ENCODE measurements around the gene MPDU1.

Gene MPDU1

GRCh38 chr17:7583253-7584109 is at the start of gene MPDU1:
Gene MPDU1, plus strand, starts transcription at chr17:7583852. Its CDS starts 11 bp downstream, at chr17:7583863.
- peak; percentile 100 for DNase-seq (ENCODE audit: low spot score)

GRCh38 chr17:7538050-7538449 is 45.6 kb upstream of the MPDU1 start:
- DNase-seq (ENCODE audit: low spot score) = no peak

GRCh38 chr17:7538891-7539545 is 44.6 kb upstream of the MPDU1 start:
- no peak for DNase-seq (ENCODE audit: low spot score)

- no peak for DNase-seq (ENCODE audit: low spot score)
Observed at GRCh38 chr17:7541074-7541621, 42.5 kb upstream of the MPDU1 start.

- no peak for DNase-seq (ENCODE audit: low spot score)
Observed at GRCh38 chr17:7544911-7545310, 38.7 kb upstream of the MPDU1 start.

GRCh38 chr17:7548585-7549400 is 34.9 kb upstream of the MPDU1 start, which contains the start of gene TNFSF12:
Gene TNFSF12, plus strand, starts transcription at chr17:7549058. Its CDS starts 96 bp downstream, at chr17:7549154.
- no peak for DNase-seq (ENCODE audit: low spot score)

- DNase-seq (ENCODE audit: low spot score) = no peak
Observed at GRCh38 chr17:7549401-7550055, 34.1 kb upstream of the MPDU1 start.

- DNase-seq (ENCODE audit: low spot score) = no peak
Observed at GRCh38 chr17:7550344-7550743, 33.3 kb upstream of the MPDU1 start.

- no peak for DNase-seq (ENCODE audit: low spot score)
Observed at GRCh38 chr17:7551396-7551795, 32.3 kb upstream of the MPDU1 start.

GRCh38 chr17:7552621-7553051 is 31.0 kb upstream of the MPDU1 start:
- no peak for DNase-seq (ENCODE audit: low spot score)

- no peak for DNase-seq (ENCODE audit: low spot score)
Observed at GRCh38 chr17:7553356-7553755, 30.3 kb upstream of the MPDU1 start.

GRCh38 chr17:7555320-7555948 is 28.2 kb upstream of the MPDU1 start:
- DNase-seq (ENCODE audit: low spot score) = no peak

GRCh38 chr17:7556627-7557026 is 27.0 kb upstream of the MPDU1 start:
- no peak for DNase-seq (ENCODE audit: low spot score)

GRCh38 chr17:7557147-7557764 is 26.4 kb upstream of the MPDU1 start:
- DNase-seq (ENCODE audit: low spot score) = no peak

- DNase-seq (ENCODE audit: low spot score) = no peak
Observed at GRCh38 chr17:7557775-7558543, 25.7 kb upstream of the MPDU1 start.

GRCh38 chr17:7558544-7559319 is 24.9 kb upstream of the MPDU1 start, which contains the start of gene TNFSF13:
Gene TNFSF13, plus strand, starts transcription at chr17:7558750. Its CDS starts 290 bp downstream, at chr17:7559040.
- no peak for DNase-seq (ENCODE audit: low spot score)

GRCh38 chr17:7559320-7560171 is 24.1 kb upstream of the MPDU1 start:
- no peak for DNase-seq (ENCODE audit: low spot score)

Data from ecto neural progenitor cell (in vitro differentiated cells).